ENCODE results near the gene DOCK2.

GRCh38 chr5:169753795-169754194 lies 116.7 kb downstream of the DOCK2 start:
- TF ChIP-seq, protein P1, sequence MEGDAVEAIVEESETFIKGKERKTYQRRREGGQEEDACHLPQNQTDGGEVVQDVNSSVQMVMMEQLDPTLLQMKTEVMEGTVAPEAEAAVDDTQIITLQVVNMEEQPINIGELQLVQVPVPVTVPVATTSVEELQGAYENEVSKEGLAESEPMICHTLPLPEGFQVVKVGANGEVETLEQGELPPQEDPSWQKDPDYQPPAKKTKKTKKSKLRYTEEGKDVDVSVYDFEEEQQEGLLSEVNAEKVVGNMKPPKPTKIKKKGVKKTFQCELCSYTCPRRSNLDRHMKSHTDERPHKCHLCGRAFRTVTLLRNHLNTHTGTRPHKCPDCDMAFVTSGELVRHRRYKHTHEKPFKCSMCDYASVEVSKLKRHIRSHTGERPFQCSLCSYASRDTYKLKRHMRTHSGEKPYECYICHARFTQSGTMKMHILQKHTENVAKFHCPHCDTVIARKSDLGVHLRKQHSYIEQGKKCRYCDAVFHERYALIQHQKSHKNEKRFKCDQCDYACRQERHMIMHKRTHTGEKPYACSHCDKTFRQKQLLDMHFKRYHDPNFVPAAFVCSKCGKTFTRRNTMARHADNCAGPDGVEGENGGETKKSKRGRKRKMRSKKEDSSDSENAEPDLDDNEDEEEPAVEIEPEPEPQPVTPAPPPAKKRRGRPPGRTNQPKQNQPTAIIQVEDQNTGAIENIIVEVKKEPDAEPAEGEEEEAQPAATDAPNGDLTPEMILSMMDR (IDR thresholded peaks at IDR 0.05): no peak
- TF ChIP-seq POLR2AphosphoS5 (IDR thresholded peaks at IDR 0.05): no peak
